Stimulated activated CD4-positive, alpha-beta T cell treated with anti-CD3 and anti-CD28 coated beads, TNF-alpha, amount 100 ng/mL, for 24 hours (primary cell): Measurements from ENCODE around the gene SFRP5.

ENCODE experiments used
- DNase-seq, 3 experiments: peaks; one replicate each; pipeline ENCODE4 v3.0.0-alpha.2; 2020; ENCODE audit warnings: low read depth in 3 of 3

SFRP5 gene

GRCh38 chr10:97765201-97765600 is 6.6 kb downstream of the SFRP5 start:
- DNase-seq: no peak

- DNase-seq: no peak
These were observed 7.3 kb downstream of the SFRP5 start for GRCh38 chr10:97764519-97764931.

- DNase-seq: no peak
These were observed 7.9 kb downstream of the SFRP5 start for GRCh38 chr10:97763947-97764346.

- DNase-seq: no peak
These were observed 8.4 kb downstream of the SFRP5 start for GRCh38 chr10:97763411-97763810.

- no peak for DNase-seq
These were observed 9.0 kb downstream of the SFRP5 start for GRCh38 chr10:97762816-97763215.

GRCh38 chr10:97762056-97762455 is 9.7 kb downstream of the SFRP5 start:
- no peak for DNase-seq

GRCh38 chr10:97761331-97761865 is 10.4 kb downstream of the SFRP5 start:
- DNase-seq: no peak

- no peak for DNase-seq
These were observed 11.1 kb downstream of the SFRP5 start for GRCh38 chr10:97760461-97761257.

- no peak for DNase-seq
These were observed 11.9 kb downstream of the SFRP5 start for GRCh38 chr10:97759946-97760345.

- peak in 2 of 3 experiments; percentile 10 to 40 for DNase-seq
These were observed 12.5 kb downstream of the SFRP5 start for GRCh38 chr10:97759158-97759887.

- no peak for DNase-seq
These were observed 14.3 kb downstream of the SFRP5 start for GRCh38 chr10:97757471-97757870.

GRCh38 chr10:97755718-97756117 is 16.1 kb downstream of the SFRP5 start:
- DNase-seq: no peak

GRCh38 chr10:97754726-97755125 is 17.1 kb downstream of the SFRP5 start:
- DNase-seq: no peak

GRCh38 chr10:97752956-97753355 is 18.8 kb downstream of the SFRP5 start:
- no peak for DNase-seq

GRCh38 chr10:97748116-97748515 is 23.7 kb downstream of the SFRP5 start:
- no peak for DNase-seq

- DNase-seq: no peak
These were observed 24.2 kb downstream of the SFRP5 start for GRCh38 chr10:97747573-97747972.

GRCh38 chr10:97744405-97745035 is 27.3 kb downstream of the SFRP5 start:
- DNase-seq: no peak

GRCh38 chr10:97743169-97743943 is 28.4 kb downstream of the SFRP5 start:
- DNase-seq: no peak

- DNase-seq: no peak
These were observed 31.2 kb downstream of the SFRP5 start for GRCh38 chr10:97740613-97741012.

- no peak for DNase-seq
These were observed 33.2 kb downstream of the SFRP5 start for GRCh38 chr10:97738616-97739015.

- DNase-seq: no peak
These were observed 34.0 kb downstream of the SFRP5 start for GRCh38 chr10:97737770-97738265.
